Fibroblast of skin of left biceps (primary cell): ENCODE results near the gene RPL27.
"Not testable (repeated sequence)": the region's sequence is repeated elsewhere in the genome, so short reads cannot be mapped to it uniquely, and the experiment has no call there.

Experiments
- DNase-seq, 2 experiments: peaks; one replicate each; pipeline ENCODE4 v3.0.0-alpha.2; 2013; ENCODE audit warnings: low read depth in 2 of 2

Gene RPL27

DNA sequence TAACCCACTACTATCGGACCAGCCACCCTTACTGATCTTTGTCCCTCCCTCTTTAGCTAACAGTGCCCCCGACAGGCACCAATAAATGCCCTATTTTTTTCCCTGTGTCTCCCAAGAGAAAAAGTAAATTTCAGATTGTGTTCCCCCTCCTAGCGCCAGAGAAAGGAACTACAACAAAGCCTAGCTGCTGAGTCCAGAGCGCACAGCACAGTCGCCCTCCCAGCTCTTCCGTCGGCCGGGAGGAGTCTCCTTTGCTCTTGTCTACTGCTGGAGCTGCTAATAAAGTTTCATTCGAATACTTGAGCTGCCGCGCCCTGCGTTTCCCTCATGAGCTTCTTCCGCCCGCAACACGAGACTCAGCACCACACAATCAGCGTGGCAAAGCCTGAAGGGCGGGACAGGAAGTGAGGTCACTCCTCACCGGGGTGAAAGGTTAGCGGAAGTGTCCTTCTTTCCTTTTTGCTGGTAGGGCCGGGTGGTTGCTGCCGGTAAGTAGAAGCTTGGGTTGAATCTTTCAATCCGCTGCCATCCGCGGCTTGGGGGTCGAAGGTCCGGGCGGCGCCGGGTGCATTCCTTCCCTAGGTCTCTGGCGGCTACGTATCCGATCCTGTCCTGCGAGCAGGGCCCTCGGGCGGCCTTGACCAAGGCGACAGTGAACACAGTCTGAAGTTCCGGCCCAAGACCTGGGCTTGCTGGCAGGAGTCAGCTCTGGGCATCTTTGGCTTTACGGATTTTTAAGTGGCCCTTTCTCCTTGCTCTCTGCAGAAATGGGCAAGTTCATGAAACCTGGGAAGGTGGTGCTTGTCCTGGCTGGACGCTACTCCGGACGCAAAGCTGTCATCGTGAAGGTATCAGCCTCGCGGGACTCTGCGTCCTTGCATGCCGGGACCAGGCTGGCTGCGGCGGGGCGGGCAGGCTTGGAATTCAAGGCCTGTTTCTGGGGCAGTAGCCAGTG lies at the start of gene RPL27:
RPL27 (plus strand) TSS at position 436 of the 955 bp plus-strand sequence; CDS start at position 768, 332 bp downstream.
- DNase-seq: peak; percentile 100

- DNase-seq: no peak
Observed at GRCh38 chr17:42950044-42950783, 48.0 kb upstream of the RPL27 start.

DNA sequence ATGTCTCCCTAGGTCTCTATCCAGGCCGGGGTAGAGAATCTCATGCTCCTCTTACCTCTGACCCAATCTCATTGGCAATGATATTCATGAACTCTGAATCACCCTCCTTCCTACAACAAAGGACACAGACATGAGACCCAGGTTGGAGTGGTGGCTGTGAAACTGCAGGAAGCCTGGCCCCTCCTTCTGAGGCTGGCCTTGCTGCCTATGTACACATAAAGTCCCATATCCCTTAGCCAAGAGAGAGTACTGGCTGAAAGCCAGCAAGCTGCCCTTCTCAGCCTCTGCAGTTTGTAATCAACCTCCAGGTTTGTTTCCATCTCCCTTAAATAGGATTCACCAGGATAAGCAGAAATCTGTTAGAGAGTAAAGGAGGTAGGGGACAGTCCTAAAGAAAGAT lies 44.5 kb upstream of the RPL27 start:
- DNase-seq: no peak

DNA sequence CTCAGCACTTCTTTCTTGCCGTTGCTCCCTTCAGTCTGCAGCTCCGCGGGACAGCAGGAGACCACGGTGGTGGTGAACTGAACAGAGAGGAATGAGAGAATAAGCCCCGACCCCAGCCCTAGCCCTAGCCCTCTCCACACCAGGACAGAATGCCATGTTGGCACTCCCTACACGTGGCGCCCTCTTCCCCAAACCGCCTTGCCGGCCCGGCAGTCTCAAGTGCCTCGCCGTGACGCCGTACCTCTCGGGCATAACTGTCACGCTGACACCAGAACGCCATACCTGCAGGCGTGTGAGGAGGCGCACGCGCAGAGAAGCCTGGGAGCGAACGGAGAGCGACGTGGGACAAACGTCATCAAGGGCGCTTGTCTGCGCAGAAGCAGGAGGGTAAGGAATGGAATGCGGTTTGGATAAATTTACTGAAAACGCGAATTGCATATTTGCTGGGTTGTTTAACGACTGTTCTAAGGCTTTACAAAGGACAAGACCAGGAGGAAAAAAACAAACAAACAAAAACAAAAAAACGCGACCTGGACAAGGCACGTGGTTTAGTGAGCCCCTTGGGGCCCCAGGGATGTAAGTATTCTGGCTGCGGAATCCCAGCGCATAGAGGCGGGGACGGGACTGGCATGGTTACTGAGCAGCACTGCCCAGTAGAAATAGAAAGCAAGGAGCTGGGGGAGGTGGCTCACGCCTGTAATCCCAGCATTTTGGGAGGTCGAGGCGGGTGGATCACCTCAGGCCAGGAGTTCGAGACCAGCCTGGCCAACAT lies 33.9 kb upstream of the RPL27 start, which contains the start of gene AARSD1:
AARSD1 (minus strand) TSS at position 294 of the 772 bp plus-strand sequence; CDS start at position 280, 14 bp downstream.
- DNase-seq: peak; percentile 74 to 78

- no peak for DNase-seq
Observed at GRCh38 chr17:42967925-42968324, 30.3 kb upstream of the RPL27 start.

- DNase-seq: no peak
Observed at GRCh38 chr17:42969001-42969581, 29.1 kb upstream of the RPL27 start.

- no peak for DNase-seq
Observed at GRCh38 chr17:42971589-42971988, 26.6 kb upstream of the RPL27 start.

GRCh38 chr17:42973323-42973722 lies 24.9 kb upstream of the RPL27 start:
- DNase-seq: not testable (repeated sequence)

DNA sequence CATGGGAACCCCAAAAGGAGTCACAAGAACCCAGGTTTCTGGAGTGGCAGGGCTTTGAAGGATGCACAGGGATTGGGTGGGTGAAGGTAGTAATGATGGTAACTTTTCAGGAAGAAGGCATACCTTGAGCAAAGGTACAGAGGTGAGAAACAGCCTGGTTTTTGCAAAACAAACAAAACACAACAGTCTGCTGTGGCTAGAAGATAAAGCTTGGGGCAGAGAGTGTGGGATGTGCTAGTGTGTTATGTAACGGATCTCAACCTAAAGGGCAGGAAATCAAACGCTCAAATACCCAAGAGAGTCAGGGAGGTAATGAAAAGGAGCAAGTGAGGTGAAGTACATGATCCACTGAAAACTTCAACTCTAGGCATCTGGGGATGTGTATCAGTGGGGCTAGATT lies 23.0 kb upstream of the RPL27 start:
- DNase-seq: no peak

- DNase-seq: not testable (repeated sequence)
Observed at GRCh38 chr17:42975701-42976100, 22.5 kb upstream of the RPL27 start.

- DNase-seq: no peak
Observed at GRCh38 chr17:42979511-42980273, 18.5 kb upstream of the RPL27 start, which contains the start of gene PTGES3L. TSS of gene PTGES3L (minus strand) at chr17:42980080. CDS start at chr17:42980053, 27 bp downstream.

GRCh38 chr17:42980274-42980765 lies 17.9 kb upstream of the RPL27 start, which contains the start of gene RUNDC1:
TSS of gene RUNDC1 (plus strand) at chr17:42980565. CDS start at chr17:42980577, 12 bp downstream.
- peak; percentile 45 to 46 for DNase-seq

DNA sequence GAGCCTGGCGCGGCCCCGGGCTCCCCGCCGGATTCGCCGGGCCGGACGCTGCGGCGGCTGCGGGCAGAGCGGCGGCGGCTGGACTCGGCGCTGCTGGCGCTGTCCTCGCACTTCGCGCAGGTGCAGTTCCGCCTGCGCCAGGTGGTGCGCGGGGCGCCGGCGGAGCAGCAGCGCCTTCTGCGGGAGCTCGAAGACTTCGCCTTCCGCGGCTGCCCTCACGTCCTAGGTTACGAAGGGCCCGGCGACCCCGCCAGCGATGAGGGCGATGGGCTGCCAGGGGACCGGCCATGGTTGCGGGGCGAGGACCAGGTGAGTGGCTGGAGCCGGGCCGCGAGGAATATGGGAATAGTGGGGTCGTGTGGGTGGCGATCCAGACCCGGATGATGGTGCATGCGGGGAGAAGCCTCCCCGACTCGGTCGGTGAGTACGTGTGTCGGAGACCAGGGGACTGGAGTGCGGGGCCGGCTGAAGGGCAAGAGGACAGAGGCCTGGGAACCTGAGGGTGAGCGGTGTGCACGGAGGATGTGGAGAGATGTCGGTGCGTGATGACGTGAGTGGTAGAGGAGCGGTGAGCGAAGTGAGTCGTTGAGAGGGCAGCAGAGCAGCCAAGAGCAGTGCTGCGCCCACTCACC lies 17.3 kb upstream of the RPL27 start:
- no peak for DNase-seq

DNA sequence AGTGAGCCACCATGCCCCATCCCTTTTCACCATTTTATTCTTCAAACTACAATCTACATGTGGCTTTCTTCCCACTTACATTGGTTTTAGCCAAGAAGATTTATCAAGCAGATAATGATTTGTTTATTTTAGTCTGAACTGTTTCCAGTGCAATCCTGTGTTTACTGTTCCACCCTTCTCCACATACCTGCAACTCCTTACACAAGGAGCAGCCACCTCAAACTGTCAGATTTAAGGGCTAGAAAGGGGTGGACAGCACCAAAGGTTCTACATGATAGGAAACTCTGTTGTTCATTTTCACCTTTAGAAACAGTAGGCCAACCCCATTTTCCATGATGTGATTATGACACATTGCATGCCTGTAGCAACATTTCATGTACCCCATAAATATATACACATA lies 16.0 kb upstream of the RPL27 start:
- DNase-seq: no peak

GRCh38 chr17:42985225-42985624 lies 13.0 kb upstream of the RPL27 start:
- no peak for DNase-seq

DNA sequence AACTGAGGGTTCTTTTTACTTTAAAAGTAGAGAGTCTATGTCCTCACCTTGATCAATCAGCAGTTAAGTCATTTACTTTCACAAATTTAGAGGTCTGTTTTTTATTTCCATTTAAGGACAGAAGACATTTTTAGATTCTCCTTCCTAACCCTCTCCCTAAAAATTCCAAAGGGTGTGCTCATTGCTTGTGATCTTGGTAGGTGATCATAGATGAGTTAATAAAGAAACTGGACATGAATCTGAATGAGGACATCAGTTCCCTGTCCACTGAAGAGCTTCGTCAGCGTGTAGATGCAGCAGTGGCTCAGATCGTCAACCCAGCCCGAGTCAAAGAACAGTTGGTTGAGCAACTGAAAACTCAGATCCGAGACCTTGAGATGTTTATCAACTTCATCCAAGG lies 9.1 kb upstream of the RPL27 start:
- no peak for DNase-seq

- no peak for DNase-seq
Observed at GRCh38 chr17:42989726-42990652, 8.2 kb upstream of the RPL27 start.

DNA sequence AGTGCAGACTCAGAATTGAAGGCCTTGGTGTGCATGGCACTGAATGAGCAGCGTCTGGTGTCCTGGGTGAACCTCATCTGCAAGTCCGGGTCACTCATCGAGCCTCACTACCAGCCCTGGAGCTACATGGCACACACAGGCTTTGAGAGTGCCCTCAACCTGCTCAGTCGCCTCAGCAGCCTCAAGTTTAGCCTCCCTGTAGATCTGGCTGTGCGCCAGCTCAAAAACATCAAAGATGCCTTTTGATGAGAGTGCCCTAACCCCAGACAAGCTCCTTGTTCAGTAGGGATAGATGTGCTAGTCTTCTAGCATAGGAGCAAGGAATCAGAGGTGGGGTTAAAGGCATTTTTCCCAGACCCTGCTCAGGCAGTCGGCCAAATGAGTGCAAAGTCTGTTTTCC lies 6.7 kb upstream of the RPL27 start:
- no peak for DNase-seq

DNA sequence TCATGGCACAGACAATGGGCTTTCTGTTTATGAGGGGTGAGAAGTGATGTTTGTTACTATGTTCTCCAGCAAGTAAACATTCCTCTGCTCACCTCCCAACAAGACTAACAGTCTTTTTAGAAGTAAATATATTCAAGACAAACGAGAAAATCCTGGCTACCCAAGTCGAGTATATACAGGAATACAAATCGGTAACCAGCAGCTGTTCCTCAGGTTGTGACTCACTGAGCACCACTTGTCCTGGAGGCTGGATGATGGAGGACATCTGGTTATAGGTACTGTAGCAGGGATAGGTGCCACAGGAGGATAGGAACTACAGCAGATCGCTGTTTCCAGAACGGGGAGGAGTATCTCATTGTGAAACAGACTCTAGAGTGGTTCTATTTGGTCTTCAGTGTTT lies 5.3 kb upstream of the RPL27 start:
- no peak for DNase-seq
